HepG2 (cell line): Measurements from ENCODE around the gene GDPD5. TPM values are rescaled to one million over a fixed set of nuclear protein-coding genes. Genes with fewer than 3 reads are reported as not detected.

Source experiments
- ATAC-seq: fragments of 200-7000 bp; cut with Tn5 transposase; 3 replicates; pipeline ENCODE4 v1.9.1; 2020; ENCODE audit warnings: mild to moderate bottlenecking, moderate library complexity
- BruUV-seq: library from RNA; stranded (reverse); fragments of 400-500 nt; replicated peaks from 2 replicates; lab custom pipeline; 2021; lab: Mats Ljungman, UMichigan
- CTCF ChIA-PET: fragments of 300-600 bp; formaldehyde crosslinking; extraction: SDS; loops from one replicate; lab custom pipeline; 2021; ENCODE audit warnings: low total read pairs, inconsistent platforms, low intra/inter-chr PET ratio; lab: Yijun Ruan, JAX
- POLR2A ChIA-PET: fragments of 350-600 bp; sonication (Branson Sonifier 250); formaldehyde crosslinking; loops from one replicate; lab custom pipeline; 2020; ENCODE audit warnings: antibody characterized with exemption, inconsistent platforms; lab: Yijun Ruan, JAX
- DNase-seq: peaks from one replicate; pipeline ENCODE4 v3.0.0-alpha.2; 2015; ENCODE audit warnings: low spot score
- FAIRE-seq: peaks from 3 replicates; lab custom pipeline; 2011; peaks lifted over from hg19 to GRCh38; lab: Jason Lieb, UNC
- H2AFZ ChIP-seq: one replicate; pipeline ENCODE4 v1.6.1; 2011; ENCODE audit warnings: low read length, inconsistent platforms
- H3K27ac ChIP-seq: fragments of 300-600 bp; 3 replicates; pipeline ENCODE4 v1.8.0; 2011; ENCODE audit warnings: mixed run types, mild to moderate bottlenecking, mixed read lengths, low read length, inconsistent platforms; ENCODE audit not compliant: insufficient read depth; ENCODE audit errors: extremely low read length
- H3K27me3 ChIP-seq, 2 experiments: fragments of 200-600 bp in 1 of 2; 2 replicates in 1 of 2; 3 replicates in 1 of 2; pipeline versions ENCODE4 v1.6.0 to v1.8.0; 2011; ENCODE audit warnings: low read length in 2 of 2, mild to moderate bottlenecking in 2 of 2, moderate library complexity in 2 of 2, inconsistent platforms in 1 of 2; ENCODE audit not compliant: insufficient read depth in 2 of 2, control insufficient read depth in 1 of 2
- H3K36me3 ChIP-seq, 2 experiments: fragments of 200-600 bp in 1 of 2; replicated peaks in 1 of 2; 2 replicates in 1 of 2; 3 replicates in 1 of 2; pipeline versions ENCODE4 v1.5.1 to v1.8.0; 2011; ENCODE audit warnings: low read length in 2 of 2, inconsistent platforms in 1 of 2; ENCODE audit not compliant: insufficient read depth in 2 of 2, control insufficient read depth in 1 of 2
- H3K4me1 ChIP-seq: 2 replicates; pipeline ENCODE4 v1.5.1; 2012; ENCODE audit warnings: low read length, inconsistent platforms; ENCODE audit not compliant: insufficient read depth
- H3K4me2 ChIP-seq: 2 replicates; pipeline ENCODE4 v1.6.0; 2011; ENCODE audit warnings: low read depth, low read length, inconsistent platforms
- H3K4me3 ChIP-seq, 3 experiments: fragments of 200-600 bp in 1 of 3; sonication (generic), shearing (Covaris generic) in 1 of 3; replicated peaks in 1 of 3; 2 replicates each; pipeline ENCODE4 v1.5.1; 2011 to 2016; ENCODE audit warnings: low read length in 3 of 3, inconsistent platforms in 2 of 3, low read depth in 2 of 3, mild to moderate bottlenecking in 2 of 3, control low read depth in 1 of 3, mixed read lengths in 1 of 3; ENCODE audit not compliant: insufficient read depth in 1 of 3
- H3K79me2 ChIP-seq: one replicate; pipeline ENCODE4 v1.6.1; 2011; ENCODE audit warnings: low read length, inconsistent platforms; ENCODE audit not compliant: insufficient read depth
- H3K9ac ChIP-seq: 2 replicates; pipeline ENCODE4 v1.6.0; 2011; ENCODE audit warnings: mild to moderate bottlenecking, low read depth, low read length, inconsistent platforms; ENCODE audit not compliant: insufficient read depth
- H3K9me3 ChIP-seq: 2 replicates; pipeline ENCODE4 v1.5.1; 2012; ENCODE audit warnings: mild to moderate bottlenecking, low read length
- H4K20me1 ChIP-seq: 2 replicates; pipeline ENCODE4 v1.6.0; 2011; ENCODE audit warnings: inconsistent platforms, mild to moderate bottlenecking, low read length, moderate library complexity; ENCODE audit not compliant: insufficient read depth
- FOSL2 ChIP-seq: sonication (generic); formaldehyde crosslinking; IDR thresholded peaks from 2 replicates; pipeline ENCODE4 v1.4.0; 2020; ENCODE audit warnings: missing genetic modification reagents
- MAFK ChIP-seq, 2 experiments: IDR thresholded peaks in 1 of 2; conservative IDR thresholded peaks in 1 of 2; 2 replicates each; pipeline ENCODE4 v1.6.1; 2011; ENCODE audit warnings: improper control_type of control experiment in 2 of 2, low read length in 2 of 2
- MEF2D ChIP-seq: sonication (generic); formaldehyde crosslinking; IDR thresholded peaks from 2 replicates; pipeline ENCODE4 v1.5.1; 2020; ENCODE audit warnings: mild to moderate bottlenecking, missing genetic modification reagents
- NFE2L2 ChIP-seq: fragments of 150-350 bp; IDR thresholded peaks from 2 replicates; pipeline ENCODE4 v1.6.1; 2014; ENCODE audit warnings: low read length
- PHB2 ChIP-seq: fragments of 450-650 bp; IDR thresholded peaks from 2 replicates; pipeline ENCODE4 v1.6.1; 2018; ENCODE audit not compliant: partially characterized antibody
- POLR2G ChIP-seq: fragments of 200-400 bp; formaldehyde crosslinking; IDR thresholded peaks from 2 replicates; pipeline ENCODE4 v1.6.1; 2018; ENCODE audit warnings: mild to moderate bottlenecking, low read depth, low read length, moderate library complexity
- PRMT3 ChIP-seq: sonication (generic); formaldehyde crosslinking; IDR thresholded peaks from 2 replicates; pipeline ENCODE4 v1.8.1; 2022; ENCODE audit warnings: low read depth, mild to moderate bottlenecking, moderate library complexity, missing genetic modification reagents, borderline replicate concordance
- RBFOX2 ChIP-seq: fragments of 200-400 bp; formaldehyde crosslinking; IDR thresholded peaks from 2 replicates; pipeline ENCODE4 v1.6.1; 2017; ENCODE audit warnings: low read depth, mild to moderate bottlenecking, low read length
- SMARCE1 ChIP-seq: fragments of 450-650 bp; IDR thresholded peaks from 2 replicates; pipeline ENCODE4 v1.6.1; 2017; ENCODE audit warnings: borderline replicate concordance
- ZBTB4 ChIP-seq: sonication (generic); formaldehyde crosslinking; IDR thresholded peaks from 2 replicates; pipeline ENCODE4 v1.4.0; 2020; ENCODE audit warnings: missing genetic modification reagents, mild to moderate bottlenecking, borderline replicate concordance
- ZEB1 ChIP-seq: IDR thresholded peaks from 2 replicates; pipeline ENCODE4 v1.6.1; 2012; ENCODE audit warnings: mild to moderate bottlenecking, low read depth, inconsistent platforms; ENCODE audit not compliant: insufficient replicate concordance
- ZMAT3 ChIP-seq: sonication (generic); formaldehyde crosslinking; conservative IDR thresholded peaks from 2 replicates; pipeline ENCODE4 v1.7.0; 2021; ENCODE audit warnings: missing genetic modification reagents
- ZNF570 ChIP-seq: sonication (generic); formaldehyde crosslinking; IDR thresholded peaks from 2 replicates; pipeline ENCODE4 v1.4.0; 2020; ENCODE audit warnings: mild to moderate bottlenecking, missing genetic modification reagents, borderline replicate concordance
- WGBS: methylation state at CpG from one replicate; pipeline ENCODE4 v1.1.6; 2017; ENCODE audit warnings: low lambda C conversion rate; 5-methylcytosine and 5-hydroxymethylcytosine counted together
- in situ Hi-C: cut with HindIII; loops from 2 replicates; pipeline ENCODE4 v1.10.0; 2017; ENCODE audit warnings: low pct_unique_long_range_greater_than_20kb; ENCODE audit not compliant: extremely low pct_ligation_motif_present
- intact Hi-C: fragments of 100-400 bp; cut with micrococcal nuclease; formaldehyde crosslinking; loops from one replicate; pipeline ENCODE4 v1.10.0; 2022; ENCODE audit not compliant: unreplicated experiment
- polyA plus RNA-seq, 8 experiments: library from polyadenylated mRNA; depleted of rRNA in 3 of 8; stranded (reverse) in 7 of 8; unstranded in 1 of 8; fragments of >200 nt; fragmentation: Illumina TruSeq in 4 of 8; extraction: Trizol in 4 of 8; gene quantifications; 2 replicates each; pipeline versions ENCODE4 v1.2.1 to v1.2.3, GENCODE V29; 2011 to 2016; ENCODE audit warnings: low read depth in 4 of 8, missing spikeins in 1 of 8, mixed read lengths in 1 of 8; ENCODE audit not compliant: insufficient read depth in 1 of 8
- total RNA-seq, 5 experiments: library from RNA; depleted of rRNA; stranded (reverse); fragments of >200 nt; fragmentation: Illumina TruSeq; extraction: Trizol; gene quantifications; 2 replicates each; pipeline ENCODE4 v1.2.3, GENCODE V29; 2016; ENCODE audit warnings: low read depth in 1 of 5

GDPD5 gene
- total and polyA plus RNA-seq, 2 of the 13 experiments (the other 11 are each of a cell fraction or from before 2014, with no cell fraction given) = 55.0 to 67.5 TPM

GRCh38 chr11:75406338-75406777 is 119.4 kb downstream of the GDPD5 start (continued):
- no peak for TF ChIP-seq ZMAT3 (CRISPR knock-in tag)
- TF ChIP-seq ZEB1 = no peak

- no peak overlapping the region for H3K9ac ChIP-seq
- ChIA-PET POLR2A (interaction anchor here (1.2 kb wide), 1 partner anchor 18 kb away, joined by 4 read pairs; no protein-coding TSS in a partner anchor), CTCF (no interaction called here)
- WGBS = 89% methylated on average over 11 of the region's 15 CpGs
- no peak overlapping the region for H3K4me3 ChIP-seq
- peaks cover 0 to 6% of the 10 kb centered on the region in 2 experiments; a peak in 1 of 5 replicates for H3K27me3 ChIP-seq
- no peak for FAIRE-seq
- no peak overlapping the region for H3K27ac ChIP-seq
- DNase-seq = no peak
- no peak for ATAC-seq
- H2AFZ ChIP-seq = no peak overlapping the region
- H4K20me1 ChIP-seq = peaks cover 89% of the 10 kb centered on the region
- no peak overlapping the region for H3K4me2 ChIP-seq
- H3K9me3 ChIP-seq = no peaks in the 10 kb centered on the region
- peaks cover 57% of the 10 kb centered on the region for H3K79me2 ChIP-seq
- H3K36me3 ChIP-seq = peaks cover 25 to 62% of the 10 kb centered on the region in 2 experiments
- no TSS peak for BruUV-seq
- H3K4me1 ChIP-seq = peaks cover 38% of the 10 kb centered on the region
- TF ChIP-seq RBFOX2 (peak; percentile 53; the same call in 1 of the 2 replicates), ZNF570 (CRISPR knock-in tag) (no peak), FOSL2 (CRISPR knock-in tag) (peak; percentile 45; the same call in 1 of the 2 replicates)
- intact Hi-C loops (no loop called here), in situ Hi-C loops (no loop called here)
Observed at GRCh38 chr11:75403983-75404658, 121.6 kb downstream of the GDPD5 start.

GRCh38 chr11:75403037-75403436 is 122.7 kb downstream of the GDPD5 start:
- ATAC-seq (no peak), DNase-seq (no peak), FAIRE-seq (no peak)
- peaks cover 57% of the 10 kb centered on the region for H3K79me2 ChIP-seq
- ChIA-PET CTCF (no interaction called here), POLR2A (interaction anchor here (0.5 to 1.2 kb wide), 2 partner anchors 19 to 23 kb away, joined by 3 to 4 read pairs; no protein-coding TSS in a partner anchor)
- H3K4me2 ChIP-seq = peak overlapping the region; percentile 89
- no peaks in the 10 kb centered on the region for H3K9me3 ChIP-seq
- H3K36me3 ChIP-seq = peaks cover 25 to 62% of the 10 kb centered on the region in 2 experiments
- H4K20me1 ChIP-seq = peaks cover 80% of the 10 kb centered on the region
- peak overlapping the region in 1 of 3 experiments; percentile 96; a peak in 1 of 6 replicates for H3K4me3 ChIP-seq
- H3K4me1 ChIP-seq = peaks cover 39% of the 10 kb centered on the region
- WGBS = 94% methylated on average over 1 of the region's 1 CpG
- no TSS peak for BruUV-seq
- peak overlapping the region; percentile 16 for H3K27ac ChIP-seq
- no peak overlapping the region for H2AFZ ChIP-seq
- no peak overlapping the region for H3K9ac ChIP-seq
- in situ Hi-C loops = no loop called here
- intact Hi-C loops = no loop called here
- peaks cover 0 to 6% of the 10 kb centered on the region in 2 experiments; a peak in 1 of 5 replicates for H3K27me3 ChIP-seq
- TF ChIP-seq SMARCE1 (no peak), ZBTB4 (CRISPR knock-in tag) (no peak), PRMT3 (CRISPR knock-in tag) (no peak), MAFK (conservative IDR thresholded peaks at IDR 0.05 in 1 of 2, IDR thresholded peaks at IDR 0.05 in 1 of 2; ENCODE audit: low read length in 2 of 2) (0 out of 4 replicates have a peak, but pooled peaks of 1 of the 2 experiments have one; percentile 0), NFE2L2 (peak; percentile 43; the same call in 1 of the 2 replicates), POLR2G (0 out of 2 replicates have a peak, but pooled peaks have one; percentile 26), MEF2D (CRISPR knock-in tag) (no peak), PHB2 (no peak)
